ENCODE results near the gene ARPIN. TPM values are rescaled to one million over a fixed set of nuclear protein-coding genes. Genes with fewer than 3 reads are reported as not detected.

Gene ARPIN
- total RNA-seq, 2 experiments from 2014 or later, result not detected

DNA sequence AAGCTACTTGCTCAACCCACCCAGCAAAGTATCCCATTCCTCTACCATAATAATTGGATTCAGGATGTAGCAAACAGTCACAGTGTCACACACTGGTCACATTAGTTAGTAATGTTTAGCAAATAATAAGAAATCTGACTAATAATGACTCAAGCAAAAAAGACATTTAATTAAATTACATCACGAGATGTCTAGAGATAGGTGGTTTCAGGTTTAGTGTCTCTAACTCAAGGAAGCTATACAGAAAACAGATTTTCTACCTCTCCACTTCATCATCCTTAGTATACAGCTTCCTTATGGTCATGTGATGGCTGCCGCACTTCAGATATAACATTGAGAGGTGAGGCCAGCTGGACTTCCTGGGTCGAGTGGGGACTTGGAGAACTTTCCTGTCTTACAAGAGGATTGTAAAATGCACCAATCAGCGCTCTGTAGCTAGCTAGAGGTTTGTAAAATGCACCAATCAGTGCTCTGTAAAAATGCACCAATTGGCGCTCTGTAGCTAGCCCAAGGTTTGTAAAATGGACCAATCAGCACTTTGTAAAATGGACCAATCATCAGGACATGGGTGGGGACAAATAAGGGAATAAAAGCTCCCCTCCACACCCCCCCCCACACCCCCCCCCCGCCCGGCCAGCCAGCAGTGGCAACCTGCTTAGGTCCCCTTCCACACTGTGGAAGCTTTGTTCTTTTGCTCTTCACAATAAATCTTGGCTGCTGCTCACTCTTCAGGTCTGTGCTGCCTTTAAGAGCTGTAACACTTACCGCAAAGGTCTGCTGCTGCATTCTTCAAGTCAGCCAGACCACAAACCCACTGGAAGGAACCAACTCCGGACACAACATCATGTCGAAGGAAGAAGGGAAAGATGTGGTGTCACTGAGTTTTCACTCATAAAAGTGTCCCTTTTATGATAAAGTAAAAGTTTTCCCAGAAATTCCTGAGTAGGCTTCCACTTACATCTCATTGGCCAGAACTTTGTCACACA is 24.9 kb upstream of the ARPIN start:
- no TSS peak for BruUV-seq (replicated peaks)
- DNase-seq (ENCODE audit: low spot score), result no peak
- no peaks in the 10 kb centered on the region for H3K9me2 ChIP-seq (ENCODE audit: insufficient read depth, low read length)
- H3K36me3 ChIP-seq (ENCODE audit: insufficient read depth, low read length), result no peaks in the 10 kb centered on the region
- H3K9me3 ChIP-seq (ENCODE audit: low read length), result no peaks in the 10 kb centered on the region
- H3K4me1 ChIP-seq (ENCODE audit: insufficient read depth, low read length, poor library complexity, severe bottlenecking), result no peaks in the 10 kb centered on the region
- no peak overlapping the region for H3K4me3 ChIP-seq (ENCODE audit: low read depth, low read length, poor library complexity, severe bottlenecking)
- ChIA-PET CTCF (ENCODE audit: unreplicated experiment) (no interaction called here), POLR2A (interaction anchor here (0.7 kb wide), 1 partner anchor 9 kb away, joined by 3 read pairs; no protein-coding TSS in a partner anchor)
- intact Hi-C loops (cut with micrococcal nuclease; ENCODE audit: unreplicated experiment), result no loop called here
- no peak for TF ChIP-seq EZH2phosphoT487 (IDR thresholded peaks at IDR 0.05; ENCODE audit: borderline replicate concordance, low read depth, low read length)
- TF ChIP-seq, protein P1, sequence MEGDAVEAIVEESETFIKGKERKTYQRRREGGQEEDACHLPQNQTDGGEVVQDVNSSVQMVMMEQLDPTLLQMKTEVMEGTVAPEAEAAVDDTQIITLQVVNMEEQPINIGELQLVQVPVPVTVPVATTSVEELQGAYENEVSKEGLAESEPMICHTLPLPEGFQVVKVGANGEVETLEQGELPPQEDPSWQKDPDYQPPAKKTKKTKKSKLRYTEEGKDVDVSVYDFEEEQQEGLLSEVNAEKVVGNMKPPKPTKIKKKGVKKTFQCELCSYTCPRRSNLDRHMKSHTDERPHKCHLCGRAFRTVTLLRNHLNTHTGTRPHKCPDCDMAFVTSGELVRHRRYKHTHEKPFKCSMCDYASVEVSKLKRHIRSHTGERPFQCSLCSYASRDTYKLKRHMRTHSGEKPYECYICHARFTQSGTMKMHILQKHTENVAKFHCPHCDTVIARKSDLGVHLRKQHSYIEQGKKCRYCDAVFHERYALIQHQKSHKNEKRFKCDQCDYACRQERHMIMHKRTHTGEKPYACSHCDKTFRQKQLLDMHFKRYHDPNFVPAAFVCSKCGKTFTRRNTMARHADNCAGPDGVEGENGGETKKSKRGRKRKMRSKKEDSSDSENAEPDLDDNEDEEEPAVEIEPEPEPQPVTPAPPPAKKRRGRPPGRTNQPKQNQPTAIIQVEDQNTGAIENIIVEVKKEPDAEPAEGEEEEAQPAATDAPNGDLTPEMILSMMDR (conservative IDR thresholded peaks at IDR 0.05; ENCODE audit: low read length), result no peak
- H3K79me2 ChIP-seq (ENCODE audit: insufficient read depth, low read depth, low read length), result no peaks in the 10 kb centered on the region
- no peak overlapping the region for H3K27ac ChIP-seq (ENCODE audit: low read depth, low read length, poor library complexity, severe bottlenecking)
- H4K20me1 ChIP-seq (ENCODE audit: insufficient read depth, low read length), result no peaks in the 10 kb centered on the region
- no peak overlapping the region for H3K4me2 ChIP-seq (ENCODE audit: low read length)
- no peak overlapping the region for H2AFZ ChIP-seq (ENCODE audit: low read length)

DNA sequence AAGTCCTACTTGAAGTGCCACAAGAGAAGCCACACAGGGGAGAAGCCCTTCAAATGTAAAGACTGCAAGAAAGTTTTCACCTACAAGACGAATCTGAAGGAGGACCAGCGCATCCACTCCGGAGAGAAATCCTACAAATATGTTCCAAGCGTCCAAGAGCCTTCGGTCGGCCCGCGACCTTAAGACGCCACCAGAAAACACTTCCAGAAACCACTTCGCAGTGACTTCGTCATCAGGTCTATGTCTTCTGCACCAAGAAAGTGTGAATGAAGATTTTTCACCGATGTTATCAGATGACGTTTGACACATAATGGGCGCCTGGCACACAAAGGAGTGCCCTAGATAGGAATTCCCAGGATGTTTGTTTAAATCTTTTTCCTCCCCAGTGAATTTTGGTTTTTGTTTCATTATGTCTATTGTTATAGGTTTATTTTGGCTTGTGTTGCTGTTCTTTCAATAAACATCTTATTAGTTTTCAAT is 24.1 kb upstream of the ARPIN start:
- H3K79me2 ChIP-seq (ENCODE audit: insufficient read depth, low read depth, low read length), result no peaks in the 10 kb centered on the region
- CTCF ChIA-PET (ENCODE audit: unreplicated experiment), result no interaction called here
- no peaks in the 10 kb centered on the region for H3K9me2 ChIP-seq (ENCODE audit: insufficient read depth, low read length)
- TF ChIP-seq, protein P1 (conservative IDR thresholded peaks at IDR 0.05; ENCODE audit: low read length), result no peak
- H3K4me1 ChIP-seq (ENCODE audit: insufficient read depth, low read length, poor library complexity, severe bottlenecking), result no peaks in the 10 kb centered on the region
- H3K36me3 ChIP-seq (ENCODE audit: insufficient read depth, low read length), result no peaks in the 10 kb centered on the region
- POLR2A ChIA-PET, result interaction anchor here (0.7 kb wide), 1 partner anchor 8 kb away, joined by 3 read pairs; no protein-coding TSS in a partner anchor
- H3K9me3 ChIP-seq (ENCODE audit: low read length), result no peaks in the 10 kb centered on the region
- no peak for DNase-seq (ENCODE audit: low spot score)
- H3K4me3 ChIP-seq (ENCODE audit: low read depth, low read length, poor library complexity, severe bottlenecking), result no peak overlapping the region
- no peaks in the 10 kb centered on the region for H4K20me1 ChIP-seq (ENCODE audit: insufficient read depth, low read length)
- BruUV-seq (replicated peaks), result no TSS peak
- intact Hi-C loops (cut with micrococcal nuclease; ENCODE audit: unreplicated experiment), result no loop called here
- no peak overlapping the region for H2AFZ ChIP-seq (ENCODE audit: low read length)
- H3K27ac ChIP-seq (ENCODE audit: low read depth, low read length, poor library complexity, severe bottlenecking), result no peak overlapping the region
- no peak overlapping the region for H3K4me2 ChIP-seq (ENCODE audit: low read length)

Data from OCI-LY7 (cell line).